Measurements from ENCODE around the gene MYO1F.
"Not testable (repeated sequence)": the region's sequence is repeated elsewhere in the genome, so short reads cannot be mapped to it uniquely, and the experiment has no call there.

MYO1F gene

DNA sequence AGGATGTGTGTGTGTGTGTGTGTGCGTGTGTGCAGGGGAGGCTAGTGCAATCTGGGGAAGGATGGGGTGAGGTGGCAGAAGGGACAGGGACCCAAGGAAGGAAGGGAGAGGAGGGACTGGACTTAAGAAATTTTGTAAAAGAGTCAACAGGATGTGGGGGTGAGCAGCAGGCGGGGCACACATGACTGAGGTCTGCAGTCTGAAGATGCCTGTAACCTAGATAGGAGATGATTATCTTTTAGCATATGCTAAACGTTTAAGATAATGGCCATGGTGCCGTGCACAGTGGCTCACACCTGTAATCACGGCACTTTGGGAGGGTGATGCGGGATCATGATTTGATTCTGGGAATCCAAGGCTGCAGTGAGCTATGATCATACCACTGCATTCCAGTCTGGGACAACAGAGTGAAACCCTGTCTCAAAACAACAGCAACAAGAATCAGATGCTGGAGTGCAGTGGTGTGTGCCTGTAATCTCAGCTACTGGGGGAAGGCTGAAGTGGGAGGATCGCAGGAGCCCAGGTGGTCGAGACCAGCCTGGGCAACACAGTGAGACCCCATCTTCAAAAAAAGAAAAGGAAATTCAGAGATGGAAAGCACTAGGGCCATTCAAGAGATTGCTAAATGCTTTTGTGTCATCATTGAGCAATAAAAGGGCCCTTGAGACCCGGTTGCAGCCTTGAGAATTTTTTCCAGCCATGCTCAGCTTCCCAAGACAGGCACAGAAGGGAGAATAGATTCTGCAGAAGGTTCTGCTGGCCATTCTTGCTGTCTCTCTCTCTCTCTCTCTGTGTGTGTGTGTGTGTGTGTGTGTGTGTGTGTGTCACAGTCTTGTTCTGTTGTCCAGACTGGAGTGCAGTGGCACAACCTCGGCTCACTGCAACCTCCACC is 59.4 kb downstream of the MYO1F start:
- no peak for DNase-seq (ENCODE audit: low read depth, low spot score)

DNA sequence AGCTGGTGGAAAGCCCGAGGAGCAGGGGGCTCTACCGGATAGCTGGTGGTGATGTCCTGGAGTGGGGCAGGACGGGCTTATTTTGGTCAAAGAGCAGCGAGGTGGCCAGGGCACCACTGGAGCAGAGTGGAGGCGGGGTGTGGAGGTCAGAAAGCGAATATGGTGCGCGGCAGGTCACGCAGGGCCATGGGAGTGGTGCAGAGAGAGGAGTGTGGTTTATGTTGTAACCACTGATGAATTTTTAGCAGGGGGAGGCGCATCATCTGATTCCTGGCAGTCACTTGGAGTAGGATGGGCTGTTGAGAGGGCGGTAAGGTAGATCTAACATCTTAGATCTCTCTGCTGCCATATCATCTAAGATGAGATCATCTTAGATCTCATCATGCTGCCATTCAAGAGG is 61.9 kb downstream of the MYO1F start:
- DNase-seq (ENCODE audit: low read depth, low spot score) = no peak

GRCh38 chr19:8514505-8515009 is 62.7 kb downstream of the MYO1F start:
- not testable (repeated sequence) for DNase-seq (ENCODE audit: low read depth, low spot score)

DNA sequence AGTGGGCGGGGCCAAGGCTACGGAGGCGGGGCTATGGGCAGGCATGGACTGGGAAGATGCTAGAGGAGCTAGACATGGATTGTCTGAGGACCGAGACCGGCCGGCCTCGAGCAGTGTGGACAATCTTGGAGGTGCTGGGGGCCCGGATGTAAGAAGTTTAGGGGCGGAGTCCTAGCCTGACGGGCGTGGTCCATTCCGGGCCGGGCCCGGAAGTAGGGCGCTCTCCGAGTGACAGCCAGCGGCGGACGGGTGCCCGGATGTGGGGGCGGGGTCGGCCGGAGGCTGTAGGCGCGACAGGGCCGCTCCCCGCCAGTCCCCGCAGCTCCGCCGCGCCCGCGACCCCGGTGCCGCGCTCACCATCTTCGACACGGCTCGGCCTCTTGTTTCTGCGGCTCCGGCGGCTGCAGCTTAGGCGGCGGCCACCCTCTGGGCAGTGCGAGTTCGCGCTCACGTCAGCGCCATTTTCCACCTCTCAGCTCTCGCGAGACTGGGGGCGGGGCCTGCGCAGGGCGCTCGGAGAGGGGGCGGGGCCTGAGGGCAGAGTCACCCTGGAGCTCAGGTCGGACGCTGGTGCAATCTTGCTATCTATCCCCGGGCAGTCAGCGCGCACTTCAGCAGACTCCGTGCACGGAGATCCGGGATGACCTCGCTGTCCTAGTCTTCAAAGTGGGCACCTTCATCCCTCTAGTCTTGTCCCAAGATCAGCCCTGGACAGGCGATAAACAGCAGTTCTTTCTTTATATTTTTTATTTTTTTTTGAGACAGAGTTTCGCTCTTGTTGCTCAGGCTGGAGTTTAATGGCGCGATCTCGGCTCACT is 63.3 kb downstream of the MYO1F start, which contains the start of gene ZNF414:
ZNF414 (minus strand) TSS at position 481 of the 818 bp plus-strand sequence; CDS start at position 360, 121 bp downstream.
- peak; percentile 91 for DNase-seq (ENCODE audit: low read depth, low spot score)

- DNase-seq (ENCODE audit: low read depth, low spot score) = no peak
These were observed 64.1 kb downstream of the MYO1F start for GRCh38 chr19:8513036-8513686.

DNA sequence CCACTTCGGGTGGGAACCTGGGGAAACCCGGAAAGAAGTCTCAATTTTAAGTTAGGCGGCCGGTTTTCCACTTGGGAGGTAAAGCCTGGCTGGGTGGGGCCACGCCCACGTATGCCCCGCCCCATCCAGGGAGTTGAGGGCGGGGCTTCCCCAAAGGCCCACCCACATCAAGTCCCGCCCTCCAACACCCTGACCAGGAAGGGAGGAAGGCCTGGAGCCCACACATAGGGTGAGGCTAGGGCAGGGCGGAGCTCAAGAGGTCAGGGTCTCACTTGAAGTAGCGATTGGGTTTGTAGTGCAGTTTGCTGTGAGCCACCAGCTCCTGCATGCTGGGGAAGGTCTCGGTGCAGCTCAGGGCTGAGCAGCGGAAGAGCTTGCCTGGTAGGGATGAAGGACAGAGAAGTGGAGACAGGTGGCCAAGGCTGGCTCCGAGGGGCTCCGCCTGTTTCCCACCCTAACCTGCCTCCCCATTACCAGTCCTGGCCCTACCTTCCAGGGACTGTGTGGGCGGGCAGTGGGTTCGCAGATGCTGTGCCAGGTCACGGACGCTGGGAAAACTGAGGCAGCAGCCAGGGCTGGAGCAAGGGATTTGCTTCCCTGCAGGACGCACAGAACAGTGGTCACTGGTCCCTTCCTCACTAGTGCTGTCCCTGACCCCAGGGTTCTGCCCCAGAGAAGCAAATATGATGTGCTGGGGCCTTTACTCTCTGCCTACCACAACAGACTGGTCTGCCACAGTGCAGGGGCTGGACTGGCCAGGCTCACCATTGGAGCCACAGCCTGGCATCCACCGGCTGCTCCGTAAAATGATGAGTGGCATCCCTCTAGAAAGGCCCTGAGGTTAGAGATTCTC is 64.9 kb downstream of the MYO1F start:
- no peak for DNase-seq (ENCODE audit: low read depth, low spot score)

DNA sequence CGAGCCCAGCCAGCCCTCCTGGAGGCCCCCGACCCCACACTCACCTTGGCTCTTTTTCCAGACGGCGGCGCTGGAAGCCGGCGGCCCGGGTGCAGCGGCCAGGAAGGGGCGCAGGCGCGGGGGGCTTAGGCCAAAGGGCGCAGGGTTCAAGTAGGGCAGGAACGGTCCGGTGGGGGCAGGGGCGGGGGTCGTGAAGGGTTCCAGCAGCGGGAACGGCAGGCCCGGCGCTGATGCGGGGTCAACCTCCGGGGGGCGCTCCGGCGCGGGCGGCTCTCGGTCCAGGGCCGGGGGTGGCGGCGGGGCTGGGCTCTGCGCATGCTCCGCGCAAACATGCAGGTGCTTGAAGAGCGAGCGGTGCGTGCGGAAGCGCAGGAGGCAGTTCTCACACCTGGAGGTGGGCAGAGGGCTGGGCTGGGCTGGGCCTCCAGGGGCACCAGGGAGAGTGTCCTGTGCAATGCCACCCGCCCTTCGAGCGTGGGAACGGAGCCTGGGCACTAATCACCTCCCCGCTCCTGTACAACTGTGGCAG is 65.6 kb downstream of the MYO1F start:
- no peak for DNase-seq (ENCODE audit: low read depth, low spot score)

DNA sequence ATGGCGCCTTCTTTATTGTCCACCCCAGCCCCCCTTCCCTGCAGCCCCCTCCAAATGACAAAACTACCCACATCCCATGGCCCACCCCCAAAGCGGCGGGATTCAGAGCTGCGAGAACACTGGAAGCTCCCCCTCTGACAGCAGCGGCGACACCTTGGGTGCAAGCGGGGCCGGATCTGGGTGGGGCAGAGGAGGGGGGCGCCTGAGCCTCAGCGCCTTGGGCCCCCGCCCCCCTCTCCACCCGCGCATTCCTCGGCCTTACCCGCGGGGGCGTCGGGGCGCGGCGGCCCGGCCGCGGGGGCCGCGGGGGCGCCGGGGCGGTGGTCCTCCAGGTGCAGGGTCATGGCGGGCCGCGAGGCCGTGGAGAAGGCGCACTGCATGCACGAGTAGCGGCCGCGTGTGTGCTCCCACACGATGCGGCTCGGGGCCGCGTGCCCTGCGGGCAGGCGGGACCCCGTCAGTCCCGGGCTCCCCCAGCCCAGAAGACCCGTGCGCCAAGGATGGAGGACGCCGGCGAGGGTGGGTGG is 66.6 kb downstream of the MYO1F start:
- no peak for DNase-seq (ENCODE audit: low read depth, low spot score)

- DNase-seq (ENCODE audit: low read depth, low spot score) = no peak
These were observed 70.8 kb downstream of the MYO1F start for GRCh38 chr19:8506402-8506957.

DNA sequence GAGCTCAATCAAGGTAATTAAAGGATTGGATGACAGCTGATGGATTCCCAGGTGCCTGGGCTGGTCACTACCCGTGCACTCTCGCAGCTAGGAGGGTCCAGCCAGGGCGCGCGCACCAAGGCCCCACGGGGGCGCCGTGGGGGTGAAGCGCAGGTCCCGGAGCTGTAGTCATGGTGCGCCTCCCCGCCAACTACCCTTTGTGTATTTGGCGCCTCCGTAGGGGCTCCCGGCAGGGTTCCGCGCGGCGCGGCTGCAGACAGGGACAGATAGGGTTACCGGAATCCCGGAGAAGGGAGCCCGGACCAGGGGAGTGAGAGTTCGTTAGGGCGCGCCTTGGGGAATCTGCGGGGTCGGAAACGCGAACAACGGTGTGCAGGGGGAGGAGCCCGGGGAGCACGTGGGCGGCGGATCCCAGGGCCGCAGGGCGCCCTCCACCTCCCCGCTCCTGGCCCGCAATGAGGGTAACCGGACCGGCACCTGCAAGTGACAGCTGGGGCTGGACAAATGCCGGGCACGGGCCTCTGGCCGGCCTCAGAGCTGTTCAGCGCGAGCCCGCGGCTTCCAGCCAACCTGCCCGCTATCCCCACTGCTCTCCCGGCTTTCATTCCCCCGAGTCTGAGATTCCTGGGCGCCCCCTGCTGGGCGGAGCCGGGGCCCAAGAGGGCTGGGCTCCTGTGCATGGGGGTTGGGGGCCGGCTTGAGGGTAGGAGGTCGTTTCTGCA is 71.4 kb downstream of the MYO1F start:
- peak; percentile 35 for DNase-seq (ENCODE audit: low read depth, low spot score)

- no peak for DNase-seq (ENCODE audit: low read depth, low spot score)
These were observed 72.3 kb downstream of the MYO1F start for GRCh38 chr19:8504919-8505318.

- DNase-seq (ENCODE audit: low read depth, low spot score) = no peak
These were observed 73.1 kb downstream of the MYO1F start for GRCh38 chr19:8504171-8504570.

GRCh38 chr19:8503510-8503909 is 73.7 kb downstream of the MYO1F start:
- DNase-seq (ENCODE audit: low read depth, low spot score) = no peak

DNA sequence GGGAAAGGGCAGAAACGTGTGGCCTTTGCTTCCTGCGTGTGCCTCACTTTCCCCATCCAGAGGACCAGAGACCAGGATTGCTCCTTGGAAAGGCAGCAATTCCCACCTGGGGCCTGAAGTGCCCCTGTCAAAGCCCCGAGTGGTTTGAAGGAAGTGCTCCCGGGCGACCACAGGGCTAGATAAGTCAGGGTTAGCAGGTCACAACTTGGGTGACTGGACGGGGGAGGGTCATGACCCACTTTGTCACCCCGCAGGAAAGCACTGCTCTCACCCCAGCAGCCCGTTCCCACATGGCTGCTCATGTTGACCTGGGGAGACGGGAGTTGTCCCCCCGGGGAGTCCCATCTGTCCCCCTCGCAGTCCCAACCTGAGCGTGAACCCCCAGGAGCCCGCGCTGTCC is 75.3 kb downstream of the MYO1F start:
- DNase-seq (ENCODE audit: low read depth, low spot score) = no peak

- no peak for DNase-seq (ENCODE audit: low read depth, low spot score)
These were observed 75.7 kb downstream of the MYO1F start for GRCh38 chr19:8501516-8501915.

DNA sequence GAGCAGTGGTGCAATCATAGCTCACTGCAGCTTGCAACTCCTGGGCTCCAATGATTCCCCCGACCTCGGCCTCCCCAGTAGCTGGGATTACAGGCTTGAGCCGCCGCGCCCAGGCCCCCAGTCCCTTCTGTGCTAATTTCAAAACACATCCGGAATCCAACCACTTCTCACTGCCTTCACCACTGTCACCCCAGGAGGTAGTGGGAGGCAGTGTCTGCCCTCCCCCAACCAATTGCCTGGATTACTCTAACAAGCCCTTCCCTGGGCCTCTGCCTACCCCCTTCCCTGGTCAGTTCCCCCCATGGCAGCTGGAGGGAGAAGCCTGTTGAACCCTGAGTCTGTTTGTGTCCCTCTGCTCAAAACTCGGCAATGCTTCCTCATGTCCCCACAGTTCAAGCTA is 77.1 kb downstream of the MYO1F start:
- no peak for DNase-seq (ENCODE audit: low read depth, low spot score)

DNA sequence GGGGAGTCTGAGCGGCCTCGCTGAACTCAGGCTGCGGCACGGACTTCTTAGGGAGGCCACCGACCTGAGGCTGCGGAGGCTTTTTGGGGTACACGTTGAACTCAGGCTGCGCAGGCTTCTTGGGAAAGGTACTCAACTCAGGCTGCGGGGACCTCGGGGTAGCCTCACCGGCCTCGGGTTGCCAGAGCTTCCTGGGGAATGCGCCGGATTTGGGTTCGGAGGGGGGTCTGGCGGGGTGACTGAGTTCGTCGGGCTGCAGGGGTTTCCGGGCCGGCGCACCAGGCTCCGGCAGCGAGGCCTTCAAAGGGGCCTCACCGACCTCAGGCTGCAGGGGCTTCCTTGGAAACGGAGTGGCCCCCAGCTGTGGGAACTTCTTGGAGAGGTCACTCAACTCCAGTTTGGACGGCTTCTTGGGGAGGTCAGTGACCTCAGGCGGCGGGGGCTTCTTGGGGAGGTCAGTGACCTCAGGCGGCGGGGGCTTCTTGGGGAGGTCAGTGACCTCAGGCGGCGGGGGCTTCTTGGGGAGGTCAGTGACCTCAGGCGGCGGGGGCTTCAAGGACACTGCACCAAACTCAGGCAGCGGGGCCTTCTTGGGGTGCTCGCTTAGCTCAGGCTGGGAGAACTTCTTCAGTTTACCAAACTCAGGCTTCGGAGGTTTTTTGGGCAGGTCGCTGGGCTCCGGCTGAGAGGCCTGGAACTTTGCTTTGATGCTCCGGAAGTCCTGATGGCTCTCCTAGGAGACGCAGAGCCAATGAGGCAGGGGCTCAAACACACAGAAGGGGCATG is 78.0 kb downstream of the MYO1F start:
- no peak for DNase-seq (ENCODE audit: low read depth, low spot score)

DNA sequence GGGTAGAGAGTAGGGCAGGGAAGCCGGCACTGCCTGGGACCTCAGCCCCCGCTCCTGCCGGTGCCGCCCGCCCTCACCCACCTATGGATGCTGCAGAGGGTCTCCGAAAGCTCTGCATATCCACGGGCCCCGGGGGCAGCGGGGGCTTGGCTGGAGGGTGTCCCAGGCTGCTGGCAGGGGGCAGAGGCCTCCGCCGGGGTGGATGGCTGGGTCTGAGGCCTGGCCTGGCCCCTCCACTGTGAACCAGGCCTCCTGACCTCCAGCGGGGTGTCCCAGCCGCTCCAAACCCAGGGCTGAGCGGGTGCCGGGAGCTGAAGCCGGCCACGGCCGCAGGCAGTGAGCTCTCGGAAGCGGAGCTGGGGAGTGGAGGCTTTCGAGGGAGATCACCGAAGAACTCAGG is 78.9 kb downstream of the MYO1F start:
- DNase-seq (ENCODE audit: low read depth, low spot score) = no peak

- no peak for DNase-seq (ENCODE audit: low read depth, low spot score)
These were observed 83.1 kb downstream of the MYO1F start for GRCh38 chr19:8494158-8494557.

All from activated CD4-positive, CD25-positive, alpha-beta regulatory T cell treated with anti-CD3 and anti-CD28 coated beads, Interleukin-2, amount 50 U/mL, for 16 hours (primary cell).